Karpas-422 (cell line): Measurements from ENCODE around the gene PIGZ. TPM values are rescaled to one million over a fixed set of nuclear protein-coding genes. Genes with fewer than 3 reads are reported as not detected.

ENCODE experiments used
- DNase-seq: peaks from one replicate; pipeline ENCODE4 v3.0.0-alpha.2; 2015
- H2AFZ ChIP-seq: fragments of 200-600 bp; sonication (generic); 2 replicates; pipeline ENCODE4 v1.6.1; 2014; ENCODE audit warnings: antibody characterized with exemption, low read length, mixed read lengths
- H3K27ac ChIP-seq: fragments of 200-600 bp; sonication (generic); 2 replicates; pipeline ENCODE4 v1.5.1; 2014; ENCODE audit warnings: mild to moderate bottlenecking, low read length, moderate library complexity
- H3K27me3 ChIP-seq: fragments of 200-600 bp; sonication (generic); 2 replicates; pipeline ENCODE4 v1.6.1; 2014; ENCODE audit warnings: low read length, mixed read lengths
- H3K36me3 ChIP-seq: fragments of 200-600 bp; sonication (generic); 2 replicates; pipeline ENCODE4 v1.6.1; 2014; ENCODE audit warnings: low read length, mixed read lengths; ENCODE audit not compliant: insufficient read depth
- H3K4me1 ChIP-seq: fragments of 200-600 bp; sonication (generic); 2 replicates; pipeline ENCODE4 v1.6.1; 2014; ENCODE audit warnings: mild to moderate bottlenecking, low read length, mixed read lengths
- H3K4me2 ChIP-seq: fragments of 200-600 bp; sonication (generic); 2 replicates; pipeline ENCODE4 v1.6.1; 2014; ENCODE audit warnings: low read length, low read depth, mild to moderate bottlenecking; ENCODE audit not compliant: poor library complexity, severe bottlenecking
- H3K4me3 ChIP-seq: fragments of 200-600 bp; sonication (generic); 2 replicates; pipeline ENCODE4 v1.5.1; 2014; ENCODE audit warnings: mild to moderate bottlenecking, antibody characterized with exemption, low read length, mixed read lengths
- H3K79me2 ChIP-seq: fragments of 200-600 bp; sonication (generic); 2 replicates; pipeline ENCODE4 v1.6.1; 2014; ENCODE audit warnings: mild to moderate bottlenecking, low read length, mixed read lengths
- H3K9ac ChIP-seq: fragments of 200-600 bp; sonication (generic); 2 replicates; pipeline ENCODE4 v1.6.0; 2014; ENCODE audit warnings: low read length
- H3K9me2 ChIP-seq: fragments of 200-600 bp; sonication (generic), shearing (Covaris generic); replicated peaks from 2 replicates; pipeline ENCODE4 v1.6.0; 2014; ENCODE audit warnings: mild to moderate bottlenecking, low read length, moderate library complexity; ENCODE audit not compliant: insufficient read depth
- H3K9me3 ChIP-seq: fragments of 300-700, 200-600 bp; sonication (generic); 2 replicates; pipeline ENCODE4 v1.6.1; 2014; ENCODE audit warnings: low read length, mixed read lengths
- H4K20me1 ChIP-seq: fragments of 200-600 bp; sonication (generic); 2 replicates; pipeline ENCODE4 v1.6.1; 2014; ENCODE audit warnings: mild to moderate bottlenecking, antibody characterized with exemption, low read length, low read depth; ENCODE audit not compliant: insufficient read depth
- total RNA-seq: library from RNA; depleted of rRNA; stranded (reverse); fragments of >200 nt; shearing (Covaris generic); gene quantifications from 2 replicates; pipeline ENCODE4 v1.2.3, GENCODE V29; 2014; ENCODE audit warnings: low replicate concordance

PIGZ gene
- total RNA-seq, 1 experiment from 2014 or later, result 0.37 TPM

- H3K9ac ChIP-seq, result peak overlapping the region; percentile 96
- H3K36me3 ChIP-seq, result no peaks in the 10 kb centered on the region
- H3K4me2 ChIP-seq, result peak overlapping the region; percentile 100
- no peaks in the 10 kb centered on the region for H4K20me1 ChIP-seq
- H3K27me3 ChIP-seq, result peaks cover 4% of the 10 kb centered on the region; the same call in 1 of the 2 replicates
- no peaks in the 10 kb centered on the region for H3K9me2 ChIP-seq
- peaks cover 4% of the 10 kb centered on the region; the same call in 1 of the 2 replicates for H3K9me3 ChIP-seq
- peak; percentile 85 for DNase-seq
- no peak overlapping the region for H3K27ac ChIP-seq
- peak overlapping the region; percentile 98 for H3K4me3 ChIP-seq
- H3K79me2 ChIP-seq, result no peaks in the 10 kb centered on the region
- H2AFZ ChIP-seq, result peak overlapping the region; percentile 100
- H3K4me1 ChIP-seq, result peaks cover 27% of the 10 kb centered on the region
These were observed 564 bp upstream of the PIGZ start for GRCh38 chr3:196969134-196969659.

GRCh38 chr3:196967412-196968232 lies 1.0 kb downstream of the PIGZ start:
- Histone ChIP-seq H3K4me3 (peak overlapping the region; percentile 72; the same call in 1 of the 2 replicates), H4K20me1 (no peaks in the 10 kb centered on the region), H3K36me3 (no peaks in the 10 kb centered on the region), H3K9me3 (peaks cover 4% of the 10 kb centered on the region; the same call in 1 of the 2 replicates), H3K27me3 (peaks cover 4% of the 10 kb centered on the region; the same call in 1 of the 2 replicates), H3K79me2 (no peaks in the 10 kb centered on the region), H3K4me2 (peak overlapping the region; percentile 80), H3K4me1 (peaks cover 39% of the 10 kb centered on the region), H3K27ac (no peak overlapping the region), H2AFZ (no peak overlapping the region), H3K9ac (peak overlapping the region; percentile 96), H3K9me2 (no peaks in the 10 kb centered on the region)
- DNase-seq, result no peak

- no peaks in the 10 kb centered on the region for H3K36me3 ChIP-seq
- no peaks in the 10 kb centered on the region for H3K9me2 ChIP-seq
- H3K9me3 ChIP-seq, result peaks cover 4% of the 10 kb centered on the region; the same call in 1 of the 2 replicates
- H3K4me2 ChIP-seq, result no peak overlapping the region
- DNase-seq, result no peak
- no peaks in the 10 kb centered on the region for H4K20me1 ChIP-seq
- no peak overlapping the region for H3K4me3 ChIP-seq
- no peak overlapping the region for H3K9ac ChIP-seq
- H3K27me3 ChIP-seq, result peaks cover 4% of the 10 kb centered on the region; the same call in 1 of the 2 replicates
- no peak overlapping the region for H3K27ac ChIP-seq
- peaks cover 48% of the 10 kb centered on the region for H3K4me1 ChIP-seq
- H2AFZ ChIP-seq, result no peak overlapping the region
- no peaks in the 10 kb centered on the region for H3K79me2 ChIP-seq
These were observed 1.9 kb downstream of the PIGZ start for GRCh38 chr3:196966526-196967401.

- Histone ChIP-seq H3K9ac (no peak overlapping the region), H3K4me2 (no peak overlapping the region), H2AFZ (no peak overlapping the region), H3K4me1 (peaks cover 44% of the 10 kb centered on the region), H3K9me2 (no peaks in the 10 kb centered on the region), H4K20me1 (no peaks in the 10 kb centered on the region), H3K27me3 (no peaks in the 10 kb centered on the region), H3K36me3 (no peaks in the 10 kb centered on the region), H3K27ac (no peak overlapping the region), H3K79me2 (no peaks in the 10 kb centered on the region), H3K4me3 (no peak overlapping the region), H3K9me3 (no peaks in the 10 kb centered on the region)
- DNase-seq, result no peak
These were observed 2.8 kb downstream of the PIGZ start for GRCh38 chr3:196965804-196966173.

GRCh38 chr3:196965112-196965803 lies 3.4 kb downstream of the PIGZ start:
- H3K4me2 ChIP-seq, result no peak overlapping the region
- no peaks in the 10 kb centered on the region for H3K9me2 ChIP-seq
- peaks cover 39% of the 10 kb centered on the region for H3K4me1 ChIP-seq
- H3K27ac ChIP-seq, result no peak overlapping the region
- no peaks in the 10 kb centered on the region for H4K20me1 ChIP-seq
- H3K9me3 ChIP-seq, result no peaks in the 10 kb centered on the region
- H3K36me3 ChIP-seq, result no peaks in the 10 kb centered on the region
- no peak overlapping the region for H3K9ac ChIP-seq
- H3K4me3 ChIP-seq, result no peak overlapping the region
- no peak for DNase-seq
- no peak overlapping the region for H2AFZ ChIP-seq
- H3K79me2 ChIP-seq, result no peaks in the 10 kb centered on the region
- H3K27me3 ChIP-seq, result no peaks in the 10 kb centered on the region

GRCh38 chr3:196963631-196963953 lies 5.0 kb downstream of the PIGZ start:
- Histone ChIP-seq H3K79me2 (no peaks in the 10 kb centered on the region), H3K36me3 (no peaks in the 10 kb centered on the region), H2AFZ (no peak overlapping the region), H3K4me2 (peak overlapping the region; percentile 62), H3K4me3 (peak overlapping the region; percentile 39; the same call in 1 of the 2 replicates), H3K27me3 (no peaks in the 10 kb centered on the region), H3K27ac (no peak overlapping the region), H3K9ac (no peak overlapping the region), H3K4me1 (peaks cover 28% of the 10 kb centered on the region), H3K9me2 (no peaks in the 10 kb centered on the region), H4K20me1 (no peaks in the 10 kb centered on the region), H3K9me3 (no peaks in the 10 kb centered on the region)
- DNase-seq, result no peak

GRCh38 chr3:196962930-196963630 lies 5.6 kb downstream of the PIGZ start:
- Histone ChIP-seq H2AFZ (no peak overlapping the region; the same call in 1 of the 2 replicates), H3K9me2 (no peaks in the 10 kb centered on the region), H3K4me2 (peak overlapping the region; percentile 62), H3K9ac (no peak overlapping the region; the same call in 1 of the 2 replicates), H3K36me3 (no peaks in the 10 kb centered on the region), H3K27me3 (no peaks in the 10 kb centered on the region), H3K4me1 (peaks cover 23% of the 10 kb centered on the region), H4K20me1 (no peaks in the 10 kb centered on the region), H3K27ac (no peak overlapping the region), H3K79me2 (no peaks in the 10 kb centered on the region), H3K9me3 (no peaks in the 10 kb centered on the region), H3K4me3 (peak overlapping the region; percentile 39)
- no peak for DNase-seq
